Ecto neural progenitor cell (in vitro differentiated cells): Measurements from ENCODE around the gene ASGR1.
"Not testable (repeated sequence)": the region's sequence is repeated elsewhere in the genome, so short reads cannot be mapped to it uniquely, and the experiment has no call there.

Experiments used
- DNase-seq: peaks from one replicate; pipeline ENCODE4 v3.0.0-alpha.2; 2018; ENCODE audit warnings: low spot score

Gene ASGR1

DNA sequence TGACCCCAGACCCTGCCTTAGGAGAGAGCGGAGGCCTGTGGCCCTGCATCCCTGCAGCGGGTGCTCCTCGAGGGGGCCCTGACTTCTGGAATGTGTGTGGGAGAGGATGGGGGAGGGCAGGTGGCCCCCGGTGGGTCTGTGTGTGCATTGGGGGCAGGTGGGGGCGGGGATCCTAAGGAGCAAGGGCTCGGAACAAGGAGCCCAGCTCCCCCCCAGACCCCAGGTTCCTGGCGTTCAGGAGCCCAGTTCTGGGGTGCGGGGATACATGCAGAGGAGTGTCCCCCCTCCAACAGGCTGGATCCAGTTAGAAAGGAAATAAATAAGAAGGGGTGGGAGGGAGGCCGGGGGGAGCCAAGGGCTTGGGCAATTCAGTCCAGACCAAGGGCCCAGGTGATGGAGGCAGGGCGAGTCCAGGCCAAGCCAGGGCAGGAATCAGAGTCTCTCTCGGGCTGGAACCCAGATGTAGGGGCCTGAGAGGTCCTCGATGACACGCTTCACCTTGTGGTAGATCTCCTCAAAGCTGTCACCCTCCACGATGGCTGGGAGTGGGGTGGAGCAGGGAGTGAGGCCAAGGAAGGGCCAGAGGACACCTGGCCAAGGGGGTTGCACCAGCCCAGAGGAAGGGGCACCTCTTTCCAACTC, 11.2 kb upstream of the ASGR1 start:
- DNase-seq = no peak

GRCh38 chr17:7186241-7186640, 7.1 kb upstream of the ASGR1 start:
- DNase-seq = no peak

DNA sequence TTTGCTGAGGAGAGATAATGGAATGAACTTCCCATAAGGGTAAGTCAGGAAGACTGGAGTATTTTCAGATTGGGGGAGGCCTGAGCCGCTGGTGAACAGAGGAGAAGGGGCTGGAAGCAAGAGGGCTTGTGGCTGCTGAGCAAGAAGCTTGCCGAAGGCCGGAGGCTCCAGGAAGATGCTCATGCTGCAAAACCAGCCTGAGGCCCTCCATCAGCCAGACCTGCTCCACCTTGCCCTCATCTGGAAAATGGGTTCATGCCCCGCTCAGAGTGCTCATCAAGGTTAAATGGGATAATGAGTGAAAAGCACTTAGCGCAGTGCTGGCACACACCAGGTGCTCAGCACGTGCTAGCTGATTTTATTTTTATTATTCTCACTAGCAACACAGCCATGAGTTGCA, 5.5 kb upstream of the ASGR1 start:
- no peak for DNase-seq

DNA sequence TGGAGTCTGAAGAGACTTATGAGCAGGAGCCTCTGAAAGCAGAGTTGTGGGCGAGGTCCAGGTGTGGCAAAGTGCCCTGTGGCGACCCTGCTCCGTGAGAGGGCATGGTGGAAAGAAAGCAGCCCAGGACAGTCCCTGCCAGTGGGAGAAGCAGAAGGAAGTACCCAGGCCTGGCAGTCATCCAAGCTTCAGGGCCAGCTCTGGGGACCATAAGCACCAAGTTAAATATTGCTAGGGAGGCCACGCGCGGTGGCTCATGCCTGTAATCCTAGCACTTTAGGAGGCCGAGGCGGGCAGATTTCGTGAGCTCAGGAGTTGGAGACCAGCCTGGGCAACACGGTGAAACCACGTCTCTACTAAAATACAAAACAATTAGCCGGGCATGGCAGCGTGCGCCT, 4.9 kb upstream of the ASGR1 start:
- no peak for DNase-seq

GRCh38 chr17:7183433-7184090, 4.4 kb upstream of the ASGR1 start:
- DNase-seq = no peak

DNA sequence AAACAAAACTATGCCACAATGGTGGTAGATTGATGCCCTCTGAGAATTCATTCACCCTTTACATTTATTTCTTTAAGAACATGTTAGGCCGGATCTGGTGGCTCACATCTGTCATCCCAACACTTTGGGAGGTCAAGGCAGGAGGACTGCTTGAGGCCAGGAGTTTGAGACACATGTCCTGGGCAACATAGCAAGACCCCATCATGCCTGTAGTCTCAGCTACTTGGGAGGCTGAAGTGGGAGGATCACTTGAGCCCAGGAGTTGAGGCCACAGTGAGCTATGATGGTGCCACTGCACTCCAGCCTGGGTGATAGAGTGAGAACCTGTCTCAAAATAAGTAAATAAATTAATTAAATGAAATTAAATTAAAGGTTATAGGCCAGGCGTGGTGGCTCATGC, 2.9 kb upstream of the ASGR1 start:
- DNase-seq = not testable (repeated sequence)

- DNase-seq = no peak
Measured at GRCh38 chr17:7178973-7179316, 225 bp downstream of the ASGR1 start.

- DNase-seq = peak; percentile 69
Measured at GRCh38 chr17:7177954-7178477, 1.2 kb downstream of the ASGR1 start.

- peak; percentile 95 for DNase-seq
Measured at GRCh38 chr17:7177191-7177953, 1.8 kb downstream of the ASGR1 start.

GRCh38 chr17:7176841-7177190, 2.4 kb downstream of the ASGR1 start:
- DNase-seq = no peak

GRCh38 chr17:7176107-7176840, 2.9 kb downstream of the ASGR1 start:
- no peak for DNase-seq

DNA sequence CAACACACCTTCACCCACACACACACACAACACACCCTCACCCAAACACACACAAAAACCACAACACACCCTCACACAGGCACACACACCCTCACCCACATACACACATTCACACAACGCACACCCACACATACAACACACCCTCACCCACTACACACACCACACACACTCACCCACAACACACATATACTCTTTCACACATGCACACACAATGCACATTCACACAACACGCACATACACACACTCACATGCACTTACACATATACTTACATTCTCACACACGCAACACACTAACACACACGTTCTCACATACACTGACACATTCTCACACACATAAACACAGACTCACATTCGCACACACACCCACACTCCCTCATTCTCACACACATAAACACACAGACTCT, 3.8 kb downstream of the ASGR1 start:
- DNase-seq = no peak

GRCh38 chr17:7174603-7175326, 4.4 kb downstream of the ASGR1 start:
- DNase-seq = peak; percentile 46

GRCh38 chr17:7173687-7174602, 5.2 kb downstream of the ASGR1 start:
- DNase-seq = peak; percentile 90

GRCh38 chr17:7172522-7173191, 6.5 kb downstream of the ASGR1 start:
- DNase-seq = not testable (repeated sequence)

- DNase-seq = not testable (repeated sequence)
Measured at GRCh38 chr17:7169565-7169908, 9.6 kb downstream of the ASGR1 start.

DNA sequence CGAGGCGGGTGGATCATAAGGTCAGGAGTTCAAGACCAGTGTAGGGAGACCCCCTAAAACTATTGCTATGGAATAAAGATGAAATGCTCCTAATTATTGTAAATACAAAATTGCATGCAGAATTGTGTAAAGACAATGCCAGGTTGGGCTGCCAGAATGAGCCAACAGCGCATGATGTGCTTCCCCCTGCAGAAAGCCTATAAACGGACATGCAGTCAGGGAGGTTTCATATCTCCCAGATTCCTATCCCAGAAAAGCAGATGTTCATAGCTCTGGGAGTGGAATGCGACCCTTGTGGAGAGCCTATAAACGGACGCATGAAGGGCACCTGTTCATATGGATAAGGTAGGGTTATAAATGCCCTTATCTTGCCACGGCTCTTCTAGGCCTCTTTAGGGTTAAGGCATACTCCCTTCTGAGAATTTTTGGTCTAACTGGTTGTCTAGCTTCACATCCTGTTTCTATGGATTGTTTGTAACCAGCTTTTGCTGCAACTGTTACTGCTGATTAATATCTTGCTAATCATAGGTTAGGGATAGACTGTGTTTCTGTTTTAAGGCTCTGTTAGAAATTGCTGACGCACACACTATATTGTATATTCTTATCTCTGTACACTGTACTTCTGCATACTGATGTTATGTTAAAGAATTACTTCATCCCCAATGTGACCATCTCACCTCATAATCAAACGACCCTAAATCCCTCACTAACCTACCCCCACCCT, 10.2 kb downstream of the ASGR1 start:
- DNase-seq = not testable (repeated sequence)

DNA sequence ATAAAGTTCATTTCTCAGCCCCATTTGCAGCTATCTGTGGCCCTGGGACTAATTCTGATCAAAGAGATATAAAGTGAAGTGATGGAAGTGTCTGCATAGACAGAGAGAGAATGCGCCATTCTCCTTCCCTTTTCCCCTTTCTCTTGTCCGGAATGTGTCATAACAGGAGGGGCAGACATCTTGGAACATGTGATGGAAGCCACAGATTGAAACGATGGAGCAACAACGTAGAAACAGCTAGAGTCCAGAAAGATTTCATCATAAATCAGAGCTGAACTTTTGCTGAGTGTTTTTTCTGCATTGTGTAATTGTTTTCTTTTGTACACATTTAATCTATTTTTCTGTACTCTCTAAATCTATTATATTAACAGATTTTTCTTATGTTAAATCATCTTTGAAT, 11.3 kb downstream of the ASGR1 start:
- DNase-seq = no peak

GRCh38 chr17:7166873-7167272, 12.3 kb downstream of the ASGR1 start:
- DNase-seq = no peak

DNA sequence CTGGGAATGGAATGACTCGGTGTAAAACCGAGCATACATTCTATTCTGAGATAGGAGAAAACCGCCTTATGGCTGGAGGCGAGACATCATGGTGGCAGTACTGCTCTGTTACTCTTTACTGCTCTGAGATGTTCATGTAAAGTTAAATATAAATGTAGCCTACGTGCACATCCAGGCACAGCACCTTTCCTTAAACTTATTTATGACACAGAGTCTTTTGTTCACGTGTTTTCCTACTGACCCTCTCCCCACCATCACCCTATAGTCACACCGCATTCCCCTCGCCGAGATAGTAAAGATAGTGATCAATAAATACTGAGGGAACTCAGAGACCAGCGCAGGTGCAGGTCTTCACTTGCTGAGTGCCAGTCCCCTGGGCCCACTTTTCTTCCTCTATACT, 19.6 kb downstream of the ASGR1 start:
- DNase-seq = not testable (repeated sequence)
